ENCODE measurements around the gene NUTM2D. TPM values are rescaled to one million over a fixed set of nuclear protein-coding genes. Genes with fewer than 3 reads are reported as not detected.
"Not testable (repeated sequence)": the region's sequence is repeated elsewhere in the genome, so short reads cannot be mapped to it uniquely, and the experiment has no call there.

NUTM2D gene
- total RNA-seq, 1 experiment from 2014 or later: 2.1 TPM

GRCh38 chr10:87355110-87355509, 2.4 kb upstream of the NUTM2D start:
- in situ Hi-C loops (cut with HindIII; ENCODE audit: low pct_unique_long_range_greater_than_20kb, low sequenced_read_pairs); DNase-seq (ENCODE audit: low read depth): not testable (repeated sequence)

GRCh38 chr10:87358159-87358558, 615 bp downstream of the NUTM2D start:
- DNase-seq (ENCODE audit: low read depth); in situ Hi-C loops (cut with HindIII; ENCODE audit: low pct_unique_long_range_greater_than_20kb, low sequenced_read_pairs): not testable (repeated sequence)

DNA sequence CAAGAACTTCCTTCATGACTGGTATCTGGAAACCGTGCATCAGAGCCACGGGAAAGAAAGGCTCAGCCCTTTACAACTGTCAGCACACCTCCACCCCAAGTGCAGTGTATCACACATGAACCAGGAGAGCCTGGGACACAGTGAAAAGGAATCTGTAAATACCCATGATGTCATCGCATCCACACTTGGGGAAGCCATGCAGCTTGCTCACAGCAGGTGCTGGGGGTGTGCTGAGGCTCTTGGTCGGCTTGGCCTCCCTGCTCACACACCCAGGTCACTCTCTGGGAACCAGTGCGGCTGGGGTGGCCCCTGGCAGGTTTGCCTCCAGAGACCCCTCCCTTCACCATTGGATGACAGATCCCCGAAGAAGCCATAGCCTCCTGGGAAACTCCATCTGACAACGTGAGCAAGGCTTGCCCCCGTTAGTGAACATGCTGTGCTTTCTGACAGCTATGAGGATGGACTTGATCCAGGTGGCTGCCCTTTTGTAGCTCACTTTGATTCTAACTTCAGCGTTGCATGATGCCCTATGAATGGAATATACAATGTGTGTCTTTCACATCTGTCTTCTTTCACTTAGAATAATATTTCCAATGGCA, 12.1 kb downstream of the NUTM2D start:
- in situ Hi-C loops (cut with HindIII; ENCODE audit: low pct_unique_long_range_greater_than_20kb, low sequenced_read_pairs); DNase-seq (ENCODE audit: low read depth): not testable (repeated sequence)

DNA sequence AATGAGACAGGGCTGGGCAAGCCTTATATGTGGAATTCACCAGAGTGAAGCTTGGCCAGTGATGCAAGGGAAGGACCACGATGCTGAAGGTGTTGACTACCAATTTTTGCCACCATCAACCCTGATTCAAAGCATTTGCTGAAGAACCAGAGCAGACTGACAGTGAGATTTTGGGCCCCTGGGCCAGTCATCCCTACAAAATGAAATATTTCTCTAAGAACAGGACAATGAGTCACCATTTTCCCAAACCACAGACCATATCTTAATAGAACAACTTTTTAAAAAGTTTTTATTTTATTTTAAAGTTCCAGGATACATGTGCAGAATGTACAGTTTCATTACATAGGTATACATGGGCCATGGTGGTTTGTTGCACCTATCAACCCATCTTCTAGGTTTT, 16.5 kb downstream of the NUTM2D start:
- in situ Hi-C loops (cut with HindIII; ENCODE audit: low pct_unique_long_range_greater_than_20kb, low sequenced_read_pairs); DNase-seq (ENCODE audit: low read depth): not testable (repeated sequence)

GRCh38 chr10:87379115-87379514, 21.6 kb downstream of the NUTM2D start:
- DNase-seq (ENCODE audit: low read depth); in situ Hi-C loops (cut with HindIII; ENCODE audit: low pct_unique_long_range_greater_than_20kb, low sequenced_read_pairs): not testable (repeated sequence)

GRCh38 chr10:87383149-87383857, 25.8 kb downstream of the NUTM2D start:
- in situ Hi-C loops (cut with HindIII; ENCODE audit: low pct_unique_long_range_greater_than_20kb, low sequenced_read_pairs): not testable (repeated sequence)
- DNase-seq (ENCODE audit: low read depth): peak; percentile 40

- in situ Hi-C loops (cut with HindIII; ENCODE audit: low pct_unique_long_range_greater_than_20kb, low sequenced_read_pairs); DNase-seq (ENCODE audit: low read depth): not testable (repeated sequence)
These were observed 26.7 kb downstream of the NUTM2D start for GRCh38 chr10:87384283-87384682.

DNA sequence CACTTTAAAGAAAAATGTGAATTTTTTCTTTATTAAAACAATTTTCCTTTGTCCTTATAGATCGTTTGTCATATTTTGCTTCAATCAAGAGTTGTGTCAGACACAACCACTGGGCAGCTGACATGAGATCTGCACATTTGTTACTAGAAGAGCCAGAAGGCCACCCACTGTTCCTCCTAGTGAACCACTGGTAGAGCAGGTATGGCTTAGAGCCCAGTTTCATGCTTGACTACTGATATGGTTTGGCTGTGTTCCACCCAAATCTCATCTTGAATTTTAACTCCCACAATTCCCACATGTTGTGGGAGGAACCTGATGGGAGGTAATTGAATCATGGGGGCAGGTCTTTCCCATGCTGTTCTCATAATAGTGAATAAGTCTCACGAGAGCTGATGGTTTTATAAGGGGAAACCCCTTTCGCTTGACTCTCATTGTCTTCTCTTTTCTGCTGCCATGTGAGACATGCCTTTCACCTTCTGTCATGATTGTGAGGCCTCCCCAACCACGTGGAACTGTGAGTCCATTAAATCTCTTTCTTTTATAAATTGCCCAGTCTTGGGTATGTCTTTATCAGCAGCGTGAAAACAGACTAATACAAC, 28.3 kb downstream of the NUTM2D start:
- in situ Hi-C loops (cut with HindIII; ENCODE audit: low pct_unique_long_range_greater_than_20kb, low sequenced_read_pairs); DNase-seq (ENCODE audit: low read depth): not testable (repeated sequence)

- in situ Hi-C loops (cut with HindIII; ENCODE audit: low pct_unique_long_range_greater_than_20kb, low sequenced_read_pairs); DNase-seq (ENCODE audit: low read depth): not testable (repeated sequence)
These were observed 33.8 kb downstream of the NUTM2D start for GRCh38 chr10:87391360-87391759.

DNA sequence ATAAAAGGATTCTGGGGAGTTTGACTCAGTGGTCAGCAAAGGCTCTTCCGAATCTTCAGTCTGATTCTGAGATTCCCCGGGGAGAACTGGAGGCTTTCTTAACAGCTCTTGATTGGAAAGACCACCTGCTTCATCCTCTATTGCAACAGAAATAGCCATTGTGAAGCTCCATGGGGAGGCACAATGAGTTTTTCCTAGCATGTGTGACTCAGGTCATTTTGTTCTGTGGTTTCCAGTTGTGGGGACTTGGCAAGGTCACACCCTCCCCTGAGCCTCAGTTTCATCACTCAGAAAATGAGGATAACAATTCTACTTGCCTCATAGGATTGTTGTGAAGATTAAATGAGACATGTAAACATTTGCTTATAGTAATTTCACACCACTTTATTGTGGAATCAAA, 38.7 kb downstream of the NUTM2D start:
- in situ Hi-C loops (cut with HindIII; ENCODE audit: low pct_unique_long_range_greater_than_20kb, low sequenced_read_pairs); DNase-seq (ENCODE audit: low read depth): not testable (repeated sequence)

DNA sequence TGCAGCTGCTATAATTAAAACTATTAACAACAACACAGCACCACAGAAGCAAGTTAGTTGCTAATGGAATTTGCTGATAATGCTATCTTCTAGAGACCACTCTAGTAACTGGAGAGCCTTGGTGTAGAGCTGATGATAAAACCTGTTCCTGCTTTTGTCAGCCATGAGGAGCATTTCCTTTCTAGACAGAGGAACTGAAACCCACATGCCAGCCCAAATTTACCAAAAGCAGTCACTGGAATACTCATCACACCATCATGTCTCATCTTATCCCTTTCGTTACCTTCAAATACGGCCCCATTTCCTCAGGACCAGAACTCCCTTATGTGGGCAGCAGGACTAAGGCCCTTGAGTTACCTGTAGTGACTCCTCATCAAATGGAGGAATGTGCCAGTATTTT, 40.9 kb downstream of the NUTM2D start:
- DNase-seq (ENCODE audit: low read depth); in situ Hi-C loops (cut with HindIII; ENCODE audit: low pct_unique_long_range_greater_than_20kb, low sequenced_read_pairs): not testable (repeated sequence)

DNA sequence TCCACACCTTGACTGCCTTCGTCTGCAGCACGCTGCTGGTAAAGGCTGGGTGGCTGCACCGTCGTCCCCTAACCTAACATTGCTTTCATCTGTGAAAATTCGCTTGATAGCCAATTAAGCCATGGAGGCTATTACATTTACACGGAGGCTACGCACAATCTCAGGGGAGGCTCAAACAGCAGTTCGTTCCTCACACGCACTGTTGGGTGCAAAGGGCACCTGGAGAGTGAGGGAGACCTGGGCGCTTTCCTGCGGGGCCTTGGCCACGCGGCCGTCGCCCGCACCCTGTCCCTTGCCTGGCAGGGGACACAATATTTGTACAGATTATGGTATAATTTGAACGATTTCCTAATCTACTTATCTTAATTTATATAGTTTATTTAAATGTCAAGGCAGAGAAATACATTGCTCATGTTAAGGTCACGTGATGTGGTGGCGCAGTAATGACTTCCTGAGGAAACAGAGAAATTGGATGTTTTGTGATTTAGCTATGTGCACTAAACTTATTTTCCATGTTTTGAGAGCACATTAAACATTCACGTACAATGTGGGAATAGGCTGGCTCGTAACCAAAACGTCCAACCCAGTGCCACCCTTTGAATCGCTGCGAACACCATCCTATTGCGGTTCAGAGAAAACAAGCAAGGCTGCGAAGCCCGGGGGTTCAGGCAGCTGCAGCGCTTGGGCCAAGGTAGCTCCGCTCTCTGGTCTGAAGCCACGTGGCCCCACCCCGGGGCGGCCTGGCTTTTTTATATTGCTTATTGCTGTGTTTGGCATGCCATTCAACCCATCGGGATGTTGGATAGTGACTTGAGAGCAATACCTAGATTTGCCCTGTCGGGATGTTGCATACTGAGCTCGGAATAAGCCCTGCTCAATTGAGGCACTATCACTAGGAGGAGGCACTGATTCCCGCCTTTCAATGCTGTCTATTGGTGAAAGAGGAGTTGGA, 50.2 kb downstream of the NUTM2D start:
- in situ Hi-C loops (cut with HindIII; ENCODE audit: low pct_unique_long_range_greater_than_20kb, low sequenced_read_pairs); DNase-seq (ENCODE audit: low read depth): not testable (repeated sequence)

GRCh38 chr10:87413921-87414320, 56.4 kb downstream of the NUTM2D start:
- in situ Hi-C loops (cut with HindIII; ENCODE audit: low pct_unique_long_range_greater_than_20kb, low sequenced_read_pairs); DNase-seq (ENCODE audit: low read depth): not testable (repeated sequence)

Other genes with a start within 250 kb of the NUTM2D start
- 1.7 TPM in 1 of 2 replicates, not detected in the other for gene NUTM2A, start 132.3 kb upstream of the NUTM2D start, total RNA-seq (2014; rRNA removed; shearing (Covaris generic); ENCODE audit: low replicate concordance)
- gene MINPP1, start 147.1 kb downstream of the NUTM2D start, total RNA-seq (2014; rRNA removed; shearing (Covaris generic); ENCODE audit: low replicate concordance): 34.9 and 35.9 TPM in 2 replicates